HCT116 (cell line): ENCODE measurements around the gene MCAT.

Experiments
- CEBPB ChIP-seq: IDR thresholded peaks from 2 replicates; pipeline ENCODE4 v1.6.1; 2012; ENCODE audit warnings: low read depth
- JUND ChIP-seq: IDR thresholded peaks from 2 replicates; pipeline ENCODE4 v1.6.1; 2012
- MAX ChIP-seq: IDR thresholded peaks from 2 replicates; pipeline ENCODE4 v1.6.1; 2012
- POLR2A ChIP-seq: IDR thresholded peaks from 2 replicates; pipeline ENCODE4 v1.7.0; 2011; ENCODE audit warnings: borderline replicate concordance; ENCODE audit not compliant: insufficient read depth, insufficient read length; ENCODE audit errors: extremely low read depth
- POLR2AphosphoS5 ChIP-seq: IDR thresholded peaks from 2 replicates; pipeline ENCODE4 v1.6.1; 2011; ENCODE audit warnings: mild to moderate bottlenecking, low read depth, low read length, moderate library complexity
- SIN3A ChIP-seq: IDR thresholded peaks from 2 replicates; pipeline ENCODE4 v1.6.1; 2012; ENCODE audit warnings: low read depth
- SRF ChIP-seq: IDR thresholded peaks from 2 replicates; pipeline ENCODE4 v1.6.1; 2012; ENCODE audit warnings: low read depth
- TCF7L2 ChIP-seq: IDR thresholded peaks from 2 replicates; pipeline ENCODE4 v1.7.0; 2011; ENCODE audit warnings: borderline replicate concordance, inconsistent platforms; ENCODE audit not compliant: insufficient read depth, insufficient read length; ENCODE audit errors: extremely low read depth
- ZNF274 ChIP-seq: fragments of 200-500 bp; sonication (Bioruptor generic); IDR thresholded peaks from 2 replicates; pipeline ENCODE4 v1.6.1; 2014; ENCODE audit warnings: mild to moderate bottlenecking, low read depth, low read length, inconsistent platforms
- TF ChIP-seq, protein P1 (sequence below), 3 experiments: fragments of 200-600 bp in 1 of 3; sonication (generic) in 1 of 3; IDR thresholded peaks in 2 of 3; conservative IDR thresholded peaks in 1 of 3; 2 replicates each; pipeline ENCODE4 v1.5.1; 2012 to 2017; ENCODE audit warnings: low read depth in 2 of 3, low read length in 2 of 3, antibody characterized with exemption in 1 of 3, borderline replicate concordance in 1 of 3, control low read depth in 1 of 3, mild to moderate bottlenecking in 1 of 3, mixed read lengths in 1 of 3, mixed run types in 1 of 3, moderate library complexity in 1 of 3; ENCODE audit not compliant: insufficient read depth in 1 of 3
- TF ChIP-seq, protein P2 (sequence below): IDR thresholded peaks from 2 replicates; pipeline ENCODE4 v1.6.1; 2011; ENCODE audit warnings: mild to moderate bottlenecking, low read length, moderate library complexity; ENCODE audit not compliant: insufficient replicate concordance; ENCODE audit errors: extremely low read depth
- TF ChIP-seq, protein P3 (sequence below): IDR thresholded peaks from 2 replicates; pipeline ENCODE4 v1.6.1; 2012; ENCODE audit warnings: low read depth

DNA sequence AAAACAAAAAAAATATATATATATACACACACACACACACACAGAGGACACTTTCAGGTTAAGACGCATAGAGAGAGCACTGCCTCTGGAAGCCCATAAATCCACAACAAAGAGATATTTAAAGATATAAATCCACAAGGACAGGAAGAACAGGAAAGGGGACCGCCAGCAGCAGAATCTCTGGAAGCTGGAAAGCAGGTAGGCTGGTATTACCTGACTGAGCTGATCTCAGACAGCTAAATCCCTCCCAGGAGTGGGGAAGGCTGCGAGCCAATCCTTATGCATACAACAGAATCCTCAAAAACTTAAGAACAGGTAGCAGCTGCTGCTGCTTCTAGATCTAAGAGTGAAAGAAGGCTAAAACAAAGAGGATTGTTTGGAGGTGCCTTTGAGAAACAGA lies 1.8 kb upstream of the MCAT start:
- TF ChIP-seq, protein P1, sequence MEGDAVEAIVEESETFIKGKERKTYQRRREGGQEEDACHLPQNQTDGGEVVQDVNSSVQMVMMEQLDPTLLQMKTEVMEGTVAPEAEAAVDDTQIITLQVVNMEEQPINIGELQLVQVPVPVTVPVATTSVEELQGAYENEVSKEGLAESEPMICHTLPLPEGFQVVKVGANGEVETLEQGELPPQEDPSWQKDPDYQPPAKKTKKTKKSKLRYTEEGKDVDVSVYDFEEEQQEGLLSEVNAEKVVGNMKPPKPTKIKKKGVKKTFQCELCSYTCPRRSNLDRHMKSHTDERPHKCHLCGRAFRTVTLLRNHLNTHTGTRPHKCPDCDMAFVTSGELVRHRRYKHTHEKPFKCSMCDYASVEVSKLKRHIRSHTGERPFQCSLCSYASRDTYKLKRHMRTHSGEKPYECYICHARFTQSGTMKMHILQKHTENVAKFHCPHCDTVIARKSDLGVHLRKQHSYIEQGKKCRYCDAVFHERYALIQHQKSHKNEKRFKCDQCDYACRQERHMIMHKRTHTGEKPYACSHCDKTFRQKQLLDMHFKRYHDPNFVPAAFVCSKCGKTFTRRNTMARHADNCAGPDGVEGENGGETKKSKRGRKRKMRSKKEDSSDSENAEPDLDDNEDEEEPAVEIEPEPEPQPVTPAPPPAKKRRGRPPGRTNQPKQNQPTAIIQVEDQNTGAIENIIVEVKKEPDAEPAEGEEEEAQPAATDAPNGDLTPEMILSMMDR (IDR thresholded peaks at IDR 0.05 in 2 of 3, conservative IDR thresholded peaks at IDR 0.05 in 1 of 3; ENCODE audit: borderline replicate concordance in 1 of 3, insufficient read depth in 1 of 3, low read depth in 2 of 3, low read length in 2 of 3), result no peak
- no peak for TF ChIP-seq ZNF274
- no peak for TF ChIP-seq CEBPB
- TF ChIP-seq POLR2A, result no peak
- no peak for TF ChIP-seq JUND
- no peak for TF ChIP-seq TCF7L2
- TF ChIP-seq, protein P2, sequence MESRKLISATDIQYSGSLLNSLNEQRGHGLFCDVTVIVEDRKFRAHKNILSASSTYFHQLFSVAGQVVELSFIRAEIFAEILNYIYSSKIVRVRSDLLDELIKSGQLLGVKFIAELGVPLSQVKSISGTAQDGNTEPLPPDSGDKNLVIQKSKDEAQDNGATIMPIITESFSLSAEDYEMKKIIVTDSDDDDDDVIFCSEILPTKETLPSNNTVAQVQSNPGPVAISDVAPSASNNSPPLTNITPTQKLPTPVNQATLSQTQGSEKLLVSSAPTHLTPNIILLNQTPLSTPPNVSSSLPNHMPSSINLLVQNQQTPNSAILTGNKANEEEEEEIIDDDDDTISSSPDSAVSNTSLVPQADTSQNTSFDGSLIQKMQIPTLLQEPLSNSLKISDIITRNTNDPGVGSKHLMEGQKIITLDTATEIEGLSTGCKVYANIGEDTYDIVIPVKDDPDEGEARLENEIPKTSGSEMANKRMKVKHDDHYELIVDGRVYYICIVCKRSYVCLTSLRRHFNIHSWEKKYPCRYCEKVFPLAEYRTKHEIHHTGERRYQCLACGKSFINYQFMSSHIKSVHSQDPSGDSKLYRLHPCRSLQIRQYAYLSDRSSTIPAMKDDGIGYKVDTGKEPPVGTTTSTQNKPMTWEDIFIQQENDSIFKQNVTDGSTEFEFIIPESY, result no peak
- TF ChIP-seq, protein P3, sequence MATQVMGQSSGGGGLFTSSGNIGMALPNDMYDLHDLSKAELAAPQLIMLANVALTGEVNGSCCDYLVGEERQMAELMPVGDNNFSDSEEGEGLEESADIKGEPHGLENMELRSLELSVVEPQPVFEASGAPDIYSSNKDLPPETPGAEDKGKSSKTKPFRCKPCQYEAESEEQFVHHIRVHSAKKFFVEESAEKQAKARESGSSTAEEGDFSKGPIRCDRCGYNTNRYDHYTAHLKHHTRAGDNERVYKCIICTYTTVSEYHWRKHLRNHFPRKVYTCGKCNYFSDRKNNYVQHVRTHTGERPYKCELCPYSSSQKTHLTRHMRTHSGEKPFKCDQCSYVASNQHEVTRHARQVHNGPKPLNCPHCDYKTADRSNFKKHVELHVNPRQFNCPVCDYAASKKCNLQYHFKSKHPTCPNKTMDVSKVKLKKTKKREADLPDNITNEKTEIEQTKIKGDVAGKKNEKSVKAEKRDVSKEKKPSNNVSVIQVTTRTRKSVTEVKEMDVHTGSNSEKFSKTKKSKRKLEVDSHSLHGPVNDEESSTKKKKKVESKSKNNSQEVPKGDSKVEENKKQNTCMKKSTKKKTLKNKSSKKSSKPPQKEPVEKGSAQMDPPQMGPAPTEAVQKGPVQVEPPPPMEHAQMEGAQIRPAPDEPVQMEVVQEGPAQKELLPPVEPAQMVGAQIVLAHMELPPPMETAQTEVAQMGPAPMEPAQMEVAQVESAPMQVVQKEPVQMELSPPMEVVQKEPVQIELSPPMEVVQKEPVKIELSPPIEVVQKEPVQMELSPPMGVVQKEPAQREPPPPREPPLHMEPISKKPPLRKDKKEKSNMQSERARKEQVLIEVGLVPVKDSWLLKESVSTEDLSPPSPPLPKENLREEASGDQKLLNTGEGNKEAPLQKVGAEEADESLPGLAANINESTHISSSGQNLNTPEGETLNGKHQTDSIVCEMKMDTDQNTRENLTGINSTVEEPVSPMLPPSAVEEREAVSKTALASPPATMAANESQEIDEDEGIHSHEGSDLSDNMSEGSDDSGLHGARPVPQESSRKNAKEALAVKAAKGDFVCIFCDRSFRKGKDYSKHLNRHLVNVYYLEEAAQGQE, result no peak
- TF ChIP-seq MAX, result no peak
- no peak for TF ChIP-seq SRF
- no peak for TF ChIP-seq SIN3A
- TF ChIP-seq POLR2AphosphoS5, result no peak
